Ovary (tissue), 3 donors: Measurements from ENCODE around the gene ZNF280D.

Source experiments
- CTCF ChIP-seq, 3 donors: fragments of 450-650 bp in 2 of 3; fragments of 200-600 bp in 1 of 3; IDR thresholded peaks; one replicate each; pipeline versions ENCODE4 v1.5.1 to v1.8.0; 2016 to 2022; ENCODE audit warnings: antibody characterized with exemption in 3 of 3, mild to moderate bottlenecking in 1 of 3
- EP300 ChIP-seq: sonication (generic); formaldehyde crosslinking; IDR thresholded peaks from one replicate; pipeline ENCODE4 v1.6.1; 2017; ENCODE audit warnings: antibody characterized with exemption
- POLR2A ChIP-seq: fragments of 450-650 bp; IDR thresholded peaks from one replicate; pipeline ENCODE4 v1.6.1; 2017; ENCODE audit warnings: antibody characterized with exemption, mild to moderate bottlenecking, moderate library complexity
- donor health status: DM: no; HTN: no; CAD: no.

DNA sequence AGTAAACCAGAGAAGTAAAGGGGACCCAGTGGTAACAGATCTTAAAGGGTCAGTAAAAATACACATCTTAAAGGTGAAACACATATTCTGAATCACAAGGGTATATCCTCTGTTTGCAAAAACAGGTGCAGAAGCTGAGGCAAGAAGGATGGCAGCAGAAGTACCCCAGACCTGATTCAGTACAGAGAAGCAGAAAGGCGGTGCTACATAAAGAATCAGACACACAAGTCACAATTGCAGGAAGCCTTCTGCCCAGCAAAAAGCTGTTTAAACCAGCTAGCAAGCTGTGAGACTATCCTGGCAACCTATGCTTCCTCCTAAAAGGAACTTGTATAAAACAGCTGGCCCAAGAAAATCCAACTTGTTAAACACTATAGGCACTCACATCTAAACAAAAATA lies 49.4 kb downstream of the ZNF280D start:
- TF ChIP-seq CTCF (IDR thresholded peaks at IDR 0.05) (no peak), POLR2A (no peak), EP300 (no peak)
